ENCODE results near the gene PPM1L.

The PPM1L gene

GRCh38 chr3:161054860-161055604 is 299.0 kb downstream of the PPM1L start:
- DNase-seq = no peak

- DNase-seq = no peak
Observed at GRCh38 chr3:161064413-161064812, 308.4 kb downstream of the PPM1L start.

GRCh38 chr3:161066930-161067329 is 310.9 kb downstream of the PPM1L start:
- no peak for DNase-seq

GRCh38 chr3:161067335-161067734 is 311.3 kb downstream of the PPM1L start:
- no peak for DNase-seq

- DNase-seq = no peak
Observed at GRCh38 chr3:161069511-161070251, 313.6 kb downstream of the PPM1L start.

GRCh38 chr3:161070252-161070930 is 314.4 kb downstream of the PPM1L start:
- DNase-seq = no peak

GRCh38 chr3:161070980-161071663 is 315.1 kb downstream of the PPM1L start:
- DNase-seq = no peak

GRCh38 chr3:161072211-161072621 is 316.2 kb downstream of the PPM1L start:
- DNase-seq = no peak

GRCh38 chr3:161072751-161073150 is 316.7 kb downstream of the PPM1L start:
- DNase-seq = no peak

- no peak for DNase-seq
Observed at GRCh38 chr3:161073181-161073580, 317.1 kb downstream of the PPM1L start.

- no peak for DNase-seq
Observed at GRCh38 chr3:161081633-161082032, 325.6 kb downstream of the PPM1L start.

- no peak for DNase-seq
Observed at GRCh38 chr3:161082063-161082462, 326.0 kb downstream of the PPM1L start.

- no peak for DNase-seq
Observed at GRCh38 chr3:161083131-161083530, 327.1 kb downstream of the PPM1L start.

- no peak for DNase-seq
Observed at GRCh38 chr3:161084277-161084676, 328.2 kb downstream of the PPM1L start.

GRCh38 chr3:161093895-161094294 is 337.9 kb downstream of the PPM1L start:
- no peak for DNase-seq

- DNase-seq = no peak
Observed at GRCh38 chr3:161096771-161097367, 340.8 kb downstream of the PPM1L start.

GRCh38 chr3:161100994-161101393 is 345.0 kb downstream of the PPM1L start:
- DNase-seq = no peak

GRCh38 chr3:161101609-161102008 is 345.6 kb downstream of the PPM1L start:
- DNase-seq = no peak

GRCh38 chr3:161103776-161104385 is 347.9 kb downstream of the PPM1L start:
- DNase-seq = no peak

GRCh38 chr3:161104561-161105551 is 348.8 kb downstream of the PPM1L start, which contains the start of gene B3GALNT1:
Gene B3GALNT1, minus strand, starts transcription at chr3:161105349. Its CDS starts 18,595 bp downstream, at chr3:161086754.
- no peak for DNase-seq

GRCh38 chr3:161107311-161107710 is 351.3 kb downstream of the PPM1L start:
- no peak for DNase-seq
